ENCODE results near the gene CILP.
"Not testable (repeated sequence)": the region's sequence is repeated elsewhere in the genome, so short reads cannot be mapped to it uniquely, and the experiment has no call there.

The CILP gene

DNA sequence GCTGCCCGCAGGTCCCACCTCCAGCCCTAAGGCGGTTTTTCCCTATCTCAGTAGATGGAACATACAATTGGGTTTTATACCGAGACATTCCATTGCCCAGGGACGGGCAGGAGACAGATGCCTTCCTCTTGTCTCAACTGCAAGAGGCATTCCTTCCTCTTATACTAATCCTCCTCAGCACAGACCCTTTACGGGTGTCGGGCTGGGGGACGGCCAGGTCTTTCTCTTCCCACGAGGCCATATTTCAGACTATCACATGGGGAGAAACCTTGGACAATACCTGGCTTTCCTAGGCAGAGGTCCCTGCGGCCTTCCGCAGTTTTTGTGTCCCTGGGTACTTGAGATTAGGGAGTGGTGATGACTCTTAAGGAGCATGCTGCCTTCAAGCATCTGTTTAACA lies 15.6 kb upstream of the CILP start:
- in situ Hi-C loops (cut with MboI; ENCODE audit: low sequenced_read_pairs), result not testable (repeated sequence)

DNA sequence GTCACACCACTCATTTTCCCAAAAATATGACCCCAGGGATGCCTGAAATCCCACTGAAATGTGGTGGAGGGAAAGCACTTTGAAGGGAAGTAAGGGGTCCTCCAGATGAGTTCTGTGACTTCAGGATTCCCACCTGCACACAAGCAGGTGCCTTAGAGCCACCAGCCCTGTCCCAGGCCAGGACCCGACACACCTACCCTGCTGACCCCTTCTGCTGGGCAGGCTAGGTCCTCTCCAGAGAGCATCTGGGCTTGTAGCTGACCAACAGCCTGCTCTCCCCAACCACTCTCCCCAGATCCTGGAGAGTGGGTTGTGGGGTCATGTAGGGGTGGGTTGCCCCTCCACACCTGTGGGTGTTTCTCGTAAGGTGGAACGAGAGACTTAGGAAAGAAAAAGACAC lies 14.9 kb upstream of the CILP start:
- in situ Hi-C loops (cut with MboI; ENCODE audit: low sequenced_read_pairs), result no loop called here

DNA sequence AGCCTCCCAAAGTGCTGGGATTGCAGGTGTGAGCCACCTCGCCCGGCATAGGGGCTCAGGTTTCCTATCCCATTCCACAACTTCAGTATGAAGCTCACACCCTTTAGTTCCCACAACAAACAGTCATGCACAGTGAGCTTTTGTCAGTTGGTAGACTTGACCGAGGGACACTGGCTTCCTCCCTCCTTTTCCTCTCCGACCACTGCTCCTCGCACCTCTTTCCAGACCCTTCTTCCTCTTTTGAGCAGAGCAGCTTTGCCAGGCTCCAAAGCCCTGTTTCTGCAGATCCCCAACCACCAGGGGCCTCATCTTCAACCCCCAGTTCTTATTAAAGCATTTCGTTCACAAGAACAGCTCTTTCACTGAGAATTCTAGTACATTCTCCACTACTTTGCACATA lies 12.7 kb upstream of the CILP start:
- in situ Hi-C loops (cut with MboI; ENCODE audit: low sequenced_read_pairs), result no loop called here

DNA sequence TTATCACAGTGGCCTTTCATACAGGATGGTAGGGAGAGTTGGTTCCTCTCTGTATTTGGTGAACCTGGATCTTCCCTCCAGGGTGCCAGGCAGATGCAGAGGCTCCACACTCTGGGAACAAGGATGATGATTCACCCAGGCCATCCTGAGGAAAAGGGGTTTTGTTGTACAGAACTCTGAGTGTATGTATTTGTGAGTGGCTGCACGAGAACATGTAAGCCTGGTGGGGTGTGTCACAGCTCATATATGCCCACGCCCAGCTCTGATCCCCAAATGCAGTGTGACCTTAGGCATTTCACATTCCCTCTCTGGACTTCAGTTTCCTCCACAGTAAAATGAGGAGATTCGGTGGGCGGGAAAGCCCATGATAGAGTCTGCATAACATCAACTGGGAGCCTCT lies 11.6 kb upstream of the CILP start:
- in situ Hi-C loops (cut with MboI; ENCODE audit: low sequenced_read_pairs), result no loop called here

DNA sequence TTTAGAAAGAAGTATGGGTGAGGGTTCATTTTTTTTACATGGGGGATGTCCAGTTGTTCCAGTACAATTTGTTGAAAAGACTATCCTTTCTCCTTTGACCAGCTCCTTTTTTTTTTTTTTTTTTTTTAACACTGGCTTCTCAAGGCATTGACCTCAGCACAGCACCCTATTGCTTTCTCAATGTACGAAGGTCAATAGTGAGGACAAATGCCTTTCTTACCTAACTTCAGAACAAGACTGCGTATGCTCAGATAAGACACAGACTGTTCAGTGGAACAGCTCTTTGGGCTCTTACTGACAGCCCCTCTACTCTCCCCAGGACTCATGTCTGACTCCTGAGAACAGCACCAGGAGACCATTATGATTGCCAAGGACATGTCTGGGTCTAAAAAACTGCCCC lies 10.4 kb upstream of the CILP start:
- in situ Hi-C loops (cut with MboI; ENCODE audit: low sequenced_read_pairs), result no loop called here

DNA sequence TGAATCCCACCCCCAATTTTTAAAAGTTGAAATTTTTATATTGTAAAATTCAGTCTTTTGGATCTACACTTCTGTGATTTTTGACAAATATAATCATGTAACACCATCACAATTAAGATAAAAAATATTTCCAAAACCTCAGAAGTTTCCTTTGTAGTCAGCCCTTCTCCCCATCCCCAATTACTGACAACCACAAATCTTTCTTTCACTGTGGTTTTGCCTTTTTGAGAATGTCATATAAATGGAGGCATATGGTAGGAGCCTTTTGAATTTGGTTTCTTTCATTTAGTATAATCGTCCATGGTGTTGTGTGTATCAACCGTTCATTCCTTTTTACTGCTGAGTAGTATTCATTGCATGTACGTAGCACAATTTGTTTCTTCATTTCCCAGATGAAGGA lies 7.9 kb upstream of the CILP start:
- in situ Hi-C loops (cut with MboI; ENCODE audit: low sequenced_read_pairs), result no loop called here

DNA sequence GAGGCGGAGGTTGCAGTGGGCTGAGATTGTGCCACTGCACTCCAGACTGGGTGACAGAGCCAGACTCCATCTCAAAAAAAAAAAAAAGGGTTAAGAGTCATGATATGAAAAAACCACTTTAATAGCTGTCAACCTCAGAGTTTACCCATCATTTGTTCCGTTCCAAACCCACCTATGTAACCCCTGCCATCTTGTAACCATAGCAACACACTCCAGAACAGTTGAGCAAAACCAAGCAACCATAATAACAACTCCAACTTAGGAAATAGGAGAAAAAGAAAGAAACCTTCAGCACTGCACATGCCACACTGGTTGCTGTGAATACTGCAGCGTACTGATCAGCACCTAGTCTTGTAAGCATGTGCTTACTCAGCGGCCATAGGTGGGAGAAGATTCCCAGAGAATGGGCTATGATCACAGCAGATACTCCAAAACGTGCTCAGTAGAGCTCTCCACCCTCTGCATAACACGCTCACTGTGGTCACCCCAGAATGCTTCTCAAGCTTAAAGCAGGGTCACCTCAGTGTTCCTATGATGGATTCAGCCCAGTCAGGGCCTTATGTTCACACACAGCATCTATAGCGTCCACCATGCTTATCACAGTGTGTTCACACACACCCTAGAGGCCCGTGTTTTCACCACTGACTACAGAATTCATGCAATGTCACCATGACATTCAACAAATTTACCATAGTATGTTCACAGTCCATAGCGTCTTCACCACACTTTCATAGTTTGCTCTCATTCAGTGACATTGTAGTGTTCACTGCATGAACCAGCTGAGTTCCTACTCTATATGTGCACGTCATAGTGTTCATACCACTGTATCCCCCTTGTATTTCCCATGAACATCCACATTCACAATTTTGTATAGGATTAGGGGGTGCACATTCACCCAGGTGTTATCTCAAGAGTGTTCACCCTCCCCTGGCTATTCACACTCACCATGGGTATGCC lies 6.5 kb upstream of the CILP start:
- in situ Hi-C loops (cut with MboI; ENCODE audit: low sequenced_read_pairs), result no loop called here

DNA sequence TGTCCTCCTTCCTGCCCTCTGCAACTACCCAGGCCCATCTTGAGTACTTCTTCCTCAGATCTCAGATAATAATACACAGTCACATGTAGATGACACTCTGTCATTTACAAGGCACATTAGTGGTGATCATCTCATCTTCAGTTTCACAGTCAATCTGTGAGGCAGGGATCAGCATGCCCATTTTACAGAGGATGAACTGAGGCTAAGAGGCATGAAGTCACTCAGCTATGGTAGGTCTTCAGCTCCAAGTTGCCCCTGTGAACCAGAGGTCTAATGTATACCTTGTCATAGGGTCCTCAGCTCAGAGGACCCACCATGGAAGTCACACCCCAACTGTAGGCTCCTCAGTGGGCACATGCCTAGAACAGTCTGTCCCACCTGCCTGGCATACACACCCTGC lies 4.2 kb upstream of the CILP start:
- in situ Hi-C loops (cut with MboI; ENCODE audit: low sequenced_read_pairs), result no loop called here

DNA sequence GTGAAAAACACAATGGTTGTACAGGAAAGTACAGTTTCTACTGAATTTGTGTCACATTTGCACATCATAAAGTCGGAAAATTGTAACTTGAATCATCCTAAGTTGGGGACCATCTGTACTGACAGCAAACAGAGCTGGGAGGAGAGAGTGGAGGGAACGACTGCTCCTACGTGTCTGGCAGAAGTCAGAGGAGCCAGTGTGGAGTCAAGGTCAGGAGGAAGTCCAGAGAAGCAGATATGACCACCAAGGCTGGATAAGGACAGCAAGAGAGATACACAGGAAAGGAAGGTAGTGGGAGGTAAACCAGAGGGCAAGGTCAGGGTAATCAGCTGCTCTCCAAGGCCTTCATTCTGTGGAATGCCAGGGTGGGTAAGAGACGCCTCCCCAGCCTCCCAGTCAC lies 2.7 kb upstream of the CILP start:
- in situ Hi-C loops (cut with MboI; ENCODE audit: low sequenced_read_pairs), result no loop called here

DNA sequence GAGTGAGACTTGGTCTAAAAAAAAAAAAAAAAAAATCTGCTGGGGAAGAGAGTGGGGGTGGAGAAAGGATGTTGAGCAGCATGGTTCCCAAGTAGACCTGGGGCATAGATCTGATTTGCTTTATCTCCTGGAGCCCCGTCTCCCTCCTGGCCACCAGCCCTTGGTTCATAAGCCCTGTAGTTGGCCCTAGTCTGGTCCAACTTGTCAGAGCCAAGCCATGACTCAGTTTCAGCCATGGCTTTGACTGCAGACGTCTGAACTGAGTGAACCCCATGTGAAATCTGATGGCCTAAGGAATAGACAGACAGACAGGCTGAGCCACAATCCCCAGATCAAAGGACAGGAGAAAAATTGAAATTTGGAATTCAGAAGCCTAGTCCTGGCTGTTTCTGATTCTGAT lies 2.0 kb upstream of the CILP start:
- in situ Hi-C loops (cut with MboI; ENCODE audit: low sequenced_read_pairs), result no loop called here

DNA sequence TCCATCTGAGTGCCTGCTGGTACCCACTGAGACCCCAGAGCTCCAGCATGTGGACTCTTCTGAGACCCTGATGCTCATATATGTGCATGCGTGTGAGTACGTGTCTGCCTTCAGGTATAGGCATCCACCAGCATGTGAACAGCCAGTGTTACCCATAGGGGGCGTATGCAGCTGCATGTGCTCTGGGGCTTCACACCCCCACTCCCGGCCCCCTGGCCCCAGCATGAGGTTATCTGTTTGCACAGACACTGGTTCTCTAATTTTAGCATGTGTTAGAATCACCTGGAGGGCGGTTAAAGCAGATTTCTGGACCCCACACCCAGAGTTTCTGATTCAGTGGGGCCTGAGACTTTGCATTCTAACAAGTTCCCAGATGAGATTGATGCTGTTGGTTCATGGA lies 824 bp upstream of the CILP start:
- in situ Hi-C loops (cut with MboI; ENCODE audit: low sequenced_read_pairs), result no loop called here

DNA sequence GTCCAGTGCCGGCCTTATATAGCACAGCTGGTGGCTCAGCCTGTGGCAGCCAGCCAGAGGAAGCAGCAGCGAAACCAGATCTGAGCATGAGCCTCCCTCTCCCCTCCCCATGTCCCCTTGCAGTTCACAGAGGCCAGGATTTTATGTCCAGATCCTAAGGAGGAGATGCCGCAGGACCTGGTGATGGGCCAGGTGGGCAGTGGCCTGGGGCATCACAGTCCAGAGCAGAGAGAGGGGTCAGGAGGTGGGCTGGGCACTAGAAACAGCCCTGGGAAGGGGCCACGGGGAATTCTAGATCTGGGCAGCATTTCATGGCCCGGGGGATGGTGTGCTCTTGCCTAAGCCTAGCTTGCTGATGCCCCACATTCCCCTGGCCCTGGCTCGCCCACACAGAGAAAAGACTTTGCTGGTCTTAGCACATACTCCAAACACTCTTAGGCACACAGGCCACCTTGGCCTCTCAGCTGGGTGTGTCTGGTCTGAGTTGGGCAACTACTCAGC lies 259 bp upstream of the CILP start:
- in situ Hi-C loops (cut with MboI; ENCODE audit: low sequenced_read_pairs), result no loop called here

DNA sequence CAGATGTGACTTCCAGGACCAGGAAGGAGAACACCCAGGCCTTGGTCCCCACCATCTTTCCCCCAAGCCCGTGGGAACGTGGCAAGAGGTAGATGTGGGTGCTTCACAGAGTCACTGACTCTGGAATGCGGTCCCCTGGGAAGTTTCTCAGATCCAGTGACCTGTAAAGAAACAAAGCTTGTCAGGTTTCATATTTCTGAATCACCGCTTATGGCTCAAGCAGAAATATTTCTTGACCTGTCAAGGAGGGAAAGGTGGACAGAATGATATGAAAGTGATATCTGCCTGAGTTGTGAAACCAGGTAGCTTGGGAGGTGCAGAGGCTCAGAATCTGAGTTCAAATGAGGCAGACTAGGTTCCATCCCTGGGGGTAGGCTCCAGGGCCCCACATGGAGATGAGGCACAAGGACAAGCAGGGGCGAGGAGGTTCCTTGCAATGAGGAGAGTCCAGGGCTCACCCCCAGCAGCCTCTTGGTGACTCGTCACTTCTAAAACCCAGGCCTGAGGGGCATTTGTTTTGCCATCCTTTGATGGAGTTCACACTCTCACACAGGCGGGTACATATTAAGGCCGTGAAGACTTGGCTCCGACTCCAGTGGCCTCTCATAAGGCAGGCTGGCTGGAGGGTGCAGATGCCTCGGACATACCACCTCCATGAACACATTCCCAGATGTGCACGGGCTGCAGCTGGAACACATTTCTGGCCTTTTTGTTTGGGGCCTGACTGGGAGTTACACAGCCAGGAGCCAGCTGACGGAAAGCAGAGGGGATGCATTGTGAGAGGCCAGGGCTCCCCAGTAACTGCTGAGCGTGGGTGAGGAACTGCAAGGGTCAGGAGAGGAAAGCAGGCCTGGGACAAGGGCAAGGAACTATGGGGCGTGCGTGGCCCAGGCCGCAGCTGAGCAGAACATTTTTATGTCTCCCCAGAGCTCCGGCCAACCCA lies 1.3 kb downstream of the CILP start:
- in situ Hi-C loops (cut with MboI; ENCODE audit: low sequenced_read_pairs), result no loop called here

DNA sequence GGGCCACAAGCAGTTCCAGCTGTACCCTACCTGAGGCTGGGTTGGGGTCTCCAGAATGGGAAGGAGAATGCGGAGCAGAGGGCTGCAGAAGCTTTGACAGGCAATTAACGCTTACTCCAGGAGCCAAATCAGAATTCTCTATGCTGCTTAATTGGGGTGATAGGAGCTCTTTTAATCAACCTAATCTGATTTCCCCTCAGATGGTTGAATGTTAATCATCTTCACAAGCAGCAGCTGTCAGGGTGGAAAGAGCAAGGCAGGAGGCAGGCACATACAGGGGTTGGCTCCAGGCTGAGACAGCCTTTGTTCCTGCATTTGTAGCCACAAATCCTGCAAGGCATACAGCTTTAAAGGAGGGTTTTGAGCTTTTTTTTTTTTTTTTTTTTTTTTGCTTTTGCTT lies 2.6 kb downstream of the CILP start:
- in situ Hi-C loops (cut with MboI; ENCODE audit: low sequenced_read_pairs), result no loop called here

DNA sequence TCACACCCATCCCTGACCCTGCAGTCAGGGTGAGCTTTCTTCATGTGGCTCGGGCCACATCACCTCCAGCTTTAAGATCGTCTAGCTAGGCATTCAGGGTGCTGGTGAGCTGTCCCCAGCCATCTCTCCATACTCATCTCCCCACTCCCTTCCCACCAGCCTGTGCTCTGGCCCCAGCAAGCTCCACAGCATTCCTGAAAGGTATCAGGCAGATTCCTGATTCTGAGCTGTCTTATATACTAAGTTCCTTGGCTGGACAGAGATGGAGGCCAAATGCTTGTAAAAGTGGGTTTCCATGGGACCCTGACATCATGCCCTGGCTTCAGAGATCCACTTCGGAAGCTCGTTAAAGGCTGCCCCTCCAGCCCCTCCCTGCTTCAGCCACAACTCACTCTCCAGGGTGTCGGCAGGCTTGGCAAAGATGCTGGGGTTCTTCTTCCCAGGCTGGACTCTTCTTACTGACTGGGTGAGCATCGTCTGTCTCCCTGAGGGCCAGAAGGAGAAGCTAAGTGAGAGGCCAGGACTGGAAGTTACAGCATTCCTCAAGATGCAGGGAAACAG lies 3.9 kb downstream of the CILP start:
- in situ Hi-C loops (cut with MboI; ENCODE audit: low sequenced_read_pairs), result no loop called here

DNA sequence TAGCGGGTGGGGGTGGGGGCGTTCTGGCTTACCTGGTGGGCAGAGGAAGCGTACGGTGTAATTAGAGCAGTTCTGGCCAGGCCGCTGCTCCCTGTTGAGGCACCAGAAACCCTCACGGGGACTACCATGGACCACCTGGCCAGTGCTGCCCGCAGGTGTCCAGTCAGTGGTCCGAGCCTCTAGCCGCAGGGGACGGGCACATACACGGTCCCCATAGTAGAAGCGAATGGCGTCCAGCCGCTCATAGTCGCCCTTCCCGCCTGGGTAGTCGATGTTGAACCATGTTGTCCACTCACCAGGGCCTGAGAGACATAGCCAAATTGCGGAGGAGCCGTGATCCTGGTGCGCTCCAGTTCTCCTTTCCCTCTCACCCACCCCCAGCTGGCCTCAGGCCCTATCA lies 4.5 kb downstream of the CILP start:
- in situ Hi-C loops (cut with MboI; ENCODE audit: low sequenced_read_pairs), result no loop called here

DNA sequence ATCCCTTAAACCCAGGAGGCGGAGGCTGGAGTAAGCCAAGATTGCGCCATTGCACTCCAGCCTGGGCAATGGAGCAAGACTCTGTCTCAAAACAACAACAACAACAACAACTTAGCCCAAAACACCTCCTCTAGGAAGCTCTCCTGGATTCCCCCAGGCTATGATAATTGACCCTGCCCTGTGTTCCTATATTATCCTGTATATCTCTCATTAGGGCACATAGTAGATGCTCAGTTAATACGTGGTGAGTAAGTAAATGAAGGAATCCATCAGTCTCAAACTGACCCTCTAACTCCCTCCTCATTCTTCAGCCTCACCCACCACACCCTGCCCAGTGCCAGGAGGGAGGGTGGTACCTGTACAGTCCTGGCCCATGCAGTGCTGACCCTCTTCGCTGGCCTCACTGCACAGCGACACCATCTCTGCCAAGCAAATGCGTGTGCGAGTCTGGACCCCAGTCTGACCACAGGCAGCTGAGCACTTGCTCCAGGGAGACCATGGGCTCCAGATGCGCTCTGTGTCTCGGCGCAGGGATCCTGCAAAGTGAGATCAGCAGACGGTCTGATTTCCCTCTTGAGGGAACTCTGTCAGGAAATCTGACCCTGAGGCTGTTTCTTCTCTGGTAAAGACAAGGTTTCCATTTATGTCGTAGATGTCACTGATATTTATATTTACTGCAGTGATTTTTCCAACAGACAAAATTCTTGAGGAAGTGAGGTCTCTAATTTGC lies 6.2 kb downstream of the CILP start:
- in situ Hi-C loops (cut with MboI; ENCODE audit: low sequenced_read_pairs), result no loop called here

DNA sequence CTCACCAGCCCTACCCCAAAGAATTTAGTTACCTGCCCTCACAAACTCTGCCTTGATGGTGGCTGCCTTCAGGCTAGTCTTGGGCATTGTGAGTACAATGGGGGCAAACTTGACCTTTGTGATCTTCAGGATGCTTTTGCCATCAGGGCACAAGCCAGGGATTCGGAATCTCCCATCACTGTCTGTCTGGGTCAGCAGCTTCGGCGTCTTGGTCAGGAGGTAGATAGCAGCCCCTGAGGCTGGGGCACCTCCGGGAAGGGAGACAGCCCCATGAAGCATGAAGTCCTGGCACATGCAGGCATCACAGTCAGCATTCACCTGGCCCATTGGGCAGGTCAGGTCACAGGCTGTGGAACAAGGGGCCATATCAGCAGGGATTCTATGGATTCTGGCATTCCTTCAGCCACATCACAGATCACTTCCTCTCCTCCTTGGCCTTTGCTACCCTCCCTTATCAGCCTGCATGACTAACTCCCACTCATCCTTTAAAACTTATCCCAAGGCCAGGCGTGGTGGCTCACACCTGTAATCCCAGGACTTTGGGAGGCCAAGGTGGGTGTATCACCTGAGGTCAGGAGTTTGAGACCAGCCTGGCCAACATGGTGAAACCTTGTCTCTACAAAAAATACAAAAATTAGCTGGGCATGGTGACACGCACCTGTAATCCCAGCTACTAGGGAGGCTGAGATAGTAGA lies 6.9 kb downstream of the CILP start:
- in situ Hi-C loops (cut with MboI; ENCODE audit: low sequenced_read_pairs), result no loop called here

DNA sequence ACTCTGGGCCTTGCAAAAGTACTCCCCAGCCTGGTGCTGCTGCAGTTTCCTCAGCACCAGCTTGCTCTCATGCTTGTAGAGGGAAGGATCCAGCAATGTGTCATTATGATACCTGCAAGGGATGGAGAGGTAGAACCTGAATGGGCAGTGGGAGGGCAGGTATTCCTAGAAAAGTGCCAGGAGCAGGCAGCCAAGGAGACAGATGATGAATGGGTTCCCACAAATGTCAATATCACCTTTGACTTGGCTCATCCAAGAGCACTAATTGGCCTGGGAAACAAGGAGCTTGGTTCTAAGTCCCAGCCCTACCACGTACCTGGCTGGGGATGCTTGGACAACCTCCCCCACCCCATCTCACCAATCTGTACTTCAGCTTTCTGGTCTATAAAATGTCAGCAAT lies 9.4 kb downstream of the CILP start:
- in situ Hi-C loops (cut with MboI; ENCODE audit: low sequenced_read_pairs), result no loop called here

DNA sequence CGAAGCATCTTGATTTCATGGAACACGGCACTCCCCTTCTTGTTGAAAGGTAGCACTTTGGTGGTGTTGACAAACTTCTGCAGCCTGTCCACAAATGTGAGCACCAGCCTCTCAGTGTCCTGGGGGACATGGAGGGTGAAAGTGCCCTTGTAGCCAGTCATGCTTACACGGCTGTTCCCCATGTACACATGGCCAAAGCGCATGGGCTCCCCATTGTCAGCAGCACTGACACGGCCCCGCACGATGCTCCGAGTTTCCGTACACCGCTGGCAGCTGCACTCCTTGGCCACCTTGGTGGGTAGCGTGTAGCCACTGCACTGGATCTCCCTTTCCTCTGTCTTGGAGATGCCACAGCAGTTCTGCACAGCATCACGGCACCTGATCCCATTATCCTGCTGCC lies 12.7 kb downstream of the CILP start:
- in situ Hi-C loops (cut with MboI; ENCODE audit: low sequenced_read_pairs), result no loop called here
